K562 (cell line): ENCODE data around the gene MEF2C. TPM values are rescaled to one million over a fixed set of nuclear protein-coding genes. Genes with fewer than 3 reads are reported as not detected.

Source experiments
- ATAC-seq: fragments of 200-7000 bp; cut with Tn5 transposase; 3 replicates; pipeline ENCODE4 v1.9.1; 2020; ENCODE audit warnings: moderate library complexity
- BruUV-seq: library from RNA; stranded (reverse); fragments of 400-500 nt; replicated peaks from 2 replicates; lab custom pipeline; 2021; lab: Mats Ljungman, UMichigan
- CTCF ChIA-PET: fragments of 300-600 bp; formaldehyde crosslinking; extraction: SDS; loops from one replicate; lab custom pipeline; 2021; ENCODE audit warnings: low intra/inter-chr PET ratio; lab: Yijun Ruan, JAX
- POLR2A ChIA-PET: fragments of 300-600, 350-650 bp; sonication (Branson Sonifier 250); formaldehyde crosslinking; extraction: SDS; loops from one replicate; lab custom pipeline; 2021; ENCODE audit warnings: antibody characterized with exemption, inconsistent platforms; lab: Yijun Ruan, JAX
- DNase-seq, 4 experiments: peaks; one replicate each; pipeline versions ENCODE4 v3.0.0 to v3.0.0-alpha.2; 2011 to 2018; ENCODE audit warnings: low spot score in 3 of 4, mixed read lengths in 3 of 4; ENCODE audit errors: extremely low read depth in 1 of 4
- FAIRE-seq: peaks from 2 replicates; lab custom pipeline; 2011; peaks lifted over from hg19 to GRCh38; lab: Jason Lieb, UNC
- H2AFZ ChIP-seq: 2 replicates; pipeline ENCODE4 v1.6.0; 2011; ENCODE audit warnings: low read depth, low read length, control low read depth, inconsistent platforms
- H3K27ac ChIP-seq: fragments of 200-600 bp; 3 replicates; pipeline ENCODE4 v1.8.0; 2011; ENCODE audit warnings: low read depth, mild to moderate bottlenecking, control low read depth, inconsistent platforms, low read length, moderate library complexity, mixed read lengths; ENCODE audit errors: extremely low read depth
- H3K27me3 ChIP-seq, 2 experiments: fragments of 300-600 bp in 1 of 2; 2 replicates in 1 of 2; 3 replicates in 1 of 2; pipeline versions ENCODE4 v1.6.0 to v1.8.0; 2011; ENCODE audit warnings: inconsistent platforms in 2 of 2, low read length in 2 of 2, mild to moderate bottlenecking in 1 of 2, mixed read lengths in 1 of 2, moderate library complexity in 1 of 2; ENCODE audit not compliant: control insufficient read depth in 2 of 2, insufficient read depth in 2 of 2
- H3K36me3 ChIP-seq: fragments of 300-600 bp; 3 replicates; pipeline ENCODE4 v1.8.0; 2011; ENCODE audit warnings: mild to moderate bottlenecking, low read length, inconsistent platforms; ENCODE audit not compliant: control insufficient read depth, insufficient read depth
- H3K4me1 ChIP-seq, 2 experiments: fragments of 200-600 bp in 1 of 2; replicated peaks in 1 of 2; 2 replicates in 1 of 2; 3 replicates in 1 of 2; pipeline versions ENCODE4 v1.5.1 to v1.8.0; 2011; ENCODE audit warnings: inconsistent platforms in 2 of 2, low read length in 2 of 2, mild to moderate bottlenecking in 1 of 2, mixed read lengths in 1 of 2, moderate library complexity in 1 of 2; ENCODE audit not compliant: control insufficient read depth in 2 of 2, insufficient read depth in 2 of 2
- H3K4me2 ChIP-seq: 2 replicates; pipeline ENCODE4 v1.6.1; 2011; ENCODE audit warnings: low read length, control low read depth, inconsistent platforms, mixed read lengths; ENCODE audit not compliant: insufficient read depth
- H3K4me3 ChIP-seq: fragments of 200-600 bp; sonication (generic), shearing (Covaris generic); 2 replicates; pipeline ENCODE4 v1.5.1; 2016; ENCODE audit warnings: control low read depth, inconsistent platforms
- H3K79me2 ChIP-seq: fragments of 200-600 bp; 3 replicates; pipeline ENCODE4 v1.8.0; 2011; ENCODE audit warnings: low read length, inconsistent platforms; ENCODE audit not compliant: control insufficient read depth, insufficient read depth
- H3K9ac ChIP-seq, 2 experiments: 2 replicates each; pipeline versions ENCODE4 v1.6.0 to v1.6.1; 2011; ENCODE audit warnings: low read depth in 2 of 2, low read length in 2 of 2, control low read depth in 1 of 2, inconsistent platforms in 1 of 2, mild to moderate bottlenecking in 1 of 2, mixed read lengths in 1 of 2; ENCODE audit not compliant: insufficient read depth in 1 of 2
- H3K9me1 ChIP-seq: one replicate; pipeline ENCODE4 v1.6.0; 2011; ENCODE audit warnings: inconsistent platforms, mild to moderate bottlenecking, low read length, moderate library complexity; ENCODE audit not compliant: control insufficient read depth, insufficient read depth
- H3K9me3 ChIP-seq: replicated peaks from 2 replicates; pipeline ENCODE4 v1.5.1; 2011; ENCODE audit warnings: low read depth, low read length, inconsistent platforms; ENCODE audit not compliant: control insufficient read depth, insufficient read depth
- H4K20me1 ChIP-seq: replicated peaks from 2 replicates; pipeline ENCODE4 v1.6.1; 2011; ENCODE audit warnings: low read length, inconsistent platforms, mixed read lengths; ENCODE audit not compliant: control insufficient read depth, insufficient read depth
- CBX5 ChIP-seq: IDR thresholded peaks from 2 replicates; pipeline ENCODE4 v1.6.1; 2014; ENCODE audit warnings: low read depth, borderline replicate concordance
- E2F8 ChIP-seq: fragments of 450-650 bp; IDR thresholded peaks from 2 replicates; pipeline ENCODE4 v1.7.1; 2018; ENCODE audit warnings: mild to moderate bottlenecking, low read depth; ENCODE audit not compliant: partially characterized antibody
- PREB ChIP-seq: sonication (generic); formaldehyde crosslinking; IDR thresholded peaks from 2 replicates; pipeline ENCODE4 v1.8.1; 2023; ENCODE audit warnings: mild to moderate bottlenecking, missing genetic modification reagents
- ZNF436 ChIP-seq: fragments of 250-450, 450-650 bp; sonication (Bioruptor Pico); formaldehyde crosslinking; IDR thresholded peaks from 2 replicates; pipeline ENCODE4 v1.7.0; 2020; ENCODE audit warnings: mild to moderate bottlenecking
- ZNF79 ChIP-seq: fragments of 250-450 bp; sonication (Bioruptor Pico); IDR thresholded peaks from 2 replicates; pipeline ENCODE4 v1.4.0; 2020; ENCODE audit warnings: low read depth, mild to moderate bottlenecking, moderate library complexity
- WGBS: fragments of 100-300 bp; shearing (Covaris generic); methylation state at CpG from one replicate; pipeline ENCODE4 v1.1.6; 2016; ENCODE audit warnings: low coverage, mixed read lengths; ENCODE audit not compliant: insufficient coverage; ENCODE audit errors: missing lambda C conversion rate; 5-methylcytosine and 5-hydroxymethylcytosine counted together
- in situ Hi-C: fragments of 300-500 bp; cut with MboI; formaldehyde crosslinking; loops from 4 replicates; pipeline ENCODE4 v1.15.0; 2018; ENCODE audit warnings: inconsistent platforms, mixed read lengths
- intact Hi-C: fragments of 100-400 bp; cut with micrococcal nuclease; formaldehyde crosslinking; loops from 2 replicates; pipeline ENCODE4 v1.14.2; 2022
- polyA plus RNA-seq, 8 experiments: library from polyadenylated mRNA; depleted of rRNA in 4 of 8; stranded (reverse) in 5 of 8; unstranded in 3 of 8; fragments of >200 nt; fragmentation: Nextera tagmentation in 2 of 8; fragmentation: Illumina TruSeq in 1 of 8; extraction: Ambion mirVana in 2 of 8; extraction: Trizol in 1 of 8; gene quantifications; 2 replicates each; pipeline versions ENCODE4 v1.2.1 to v1.2.3, GENCODE V29; 2011 to 2014; ENCODE audit warnings: inconsistent platforms in 1 of 8, missing spikeins in 1 of 8
- total RNA-seq, 7 experiments: library from RNA; depleted of rRNA in 6 of 7; stranded (reverse); fragments of >200 nt in 6 of 7; fragmentation: Illumina TruSeq in 2 of 7; extraction: Trizol in 2 of 7; gene quantifications; 2 replicates each; pipeline versions ENCODE4 v1.2.1 to v1.2.3, GENCODE V29; 2011 to 2021; ENCODE audit warnings: low replicate concordance in 1 of 7

The MEF2C gene
- total and polyA plus RNA-seq, 9 of the 15 experiments (the other 6 are each of a cell fraction or from before 2014, with no cell fraction given), result 25.1 to 67.8 (median 58.3) TPM

DNA sequence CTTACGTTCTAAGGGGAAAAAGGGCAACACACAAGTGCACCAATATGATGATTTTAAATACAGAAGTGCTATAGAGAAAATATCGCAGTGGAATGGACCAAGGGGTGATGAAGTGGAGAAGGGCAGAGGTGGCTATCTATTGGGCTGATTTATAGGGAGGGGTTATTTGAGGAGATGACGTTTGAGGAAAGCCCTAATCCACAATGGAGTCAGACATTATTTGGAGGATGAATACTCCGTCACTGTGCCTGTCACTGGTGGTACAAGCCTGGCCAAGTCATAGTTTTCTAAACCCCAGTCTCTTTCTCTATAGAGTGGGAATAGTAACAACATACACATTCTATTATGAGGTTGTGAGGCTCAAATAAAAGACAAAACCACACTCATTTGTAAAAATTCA is 48.5 kb downstream of the MEF2C start:
- POLR2A ChIA-PET, result no interaction called here
- no peak for FAIRE-seq
- TF ChIP-seq ZNF436, result no peak
- TF ChIP-seq CBX5, result no peak
- TF ChIP-seq PREB, result no peak
- no peak for TF ChIP-seq ZNF79 (CRISPR knock-in tag)
- no peak for TF ChIP-seq E2F8
- TF ChIP-seq, all 486 proteins: peak for 0
- Histone ChIP-seq H3K27me3 (no peaks in the 10 kb centered on the region), H2AFZ (no peak overlapping the region), H3K4me2 (no peak overlapping the region), H3K79me2 (peaks cover 66% of the 10 kb centered on the region), H3K9me3 (no peaks in the 10 kb centered on the region), H3K9ac (no peak overlapping the region), H3K27ac (no peak overlapping the region), H4K20me1 (no peaks in the 10 kb centered on the region), H3K36me3 (peaks cover 4% of the 10 kb centered on the region; the same call in 1 of the 3 replicates), H3K9me1 (no peaks in the 10 kb centered on the region), H3K4me1 (peaks cover 0 to 6% of the 10 kb centered on the region in 2 experiments; a peak in 2 of 5 replicates), H3K4me3 (no peak overlapping the region)
- DNase-seq, result no peak
- in situ Hi-C loops (no loop called here), intact Hi-C loops (loop anchor here (10.0 kb wide), 1 partner anchor 100 kb away; no protein-coding TSS in a partner anchor)
- CTCF ChIA-PET, result no interaction called here
- no TSS peak for BruUV-seq
- WGBS, result 70% methylated on average over 4 of the region's 4 CpGs
- no peak for ATAC-seq
